Astrocyte (in vitro differentiated cells and primary cell): ENCODE data around the gene ZNF800.

Experiments
- EZH2 ChIP-seq: IDR thresholded peaks from 2 replicates; pipeline ENCODE4 v1.6.1; 2012; ENCODE audit warnings: mild to moderate bottlenecking, low read length, inconsistent platforms; ENCODE audit not compliant: insufficient read depth
- TF ChIP-seq, protein P1 (sequence below): IDR thresholded peaks from 2 replicates; pipeline ENCODE4 v1.5.1; 2011; ENCODE audit warnings: low read depth, mild to moderate bottlenecking, inconsistent platforms, low read length, moderate library complexity; ENCODE audit not compliant: insufficient read depth

DNA sequence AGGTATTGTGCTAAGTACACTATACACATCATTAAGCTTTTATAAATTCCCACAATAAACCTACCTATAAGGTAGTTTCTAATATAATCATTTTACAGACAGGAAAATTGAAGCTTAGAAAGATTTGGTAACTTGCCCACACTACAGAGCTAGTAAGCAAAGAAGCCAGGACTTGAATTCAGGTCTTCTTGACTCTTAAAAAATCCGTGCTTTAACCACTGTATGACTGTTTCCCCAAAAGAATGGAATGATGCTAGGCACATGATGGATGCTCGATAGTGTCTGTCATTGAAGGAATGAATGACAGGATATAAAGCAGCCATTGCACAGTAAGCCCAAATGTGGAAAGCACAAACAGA lies 26.6 kb downstream of the ZNF800 start:
- TF ChIP-seq, protein P1, sequence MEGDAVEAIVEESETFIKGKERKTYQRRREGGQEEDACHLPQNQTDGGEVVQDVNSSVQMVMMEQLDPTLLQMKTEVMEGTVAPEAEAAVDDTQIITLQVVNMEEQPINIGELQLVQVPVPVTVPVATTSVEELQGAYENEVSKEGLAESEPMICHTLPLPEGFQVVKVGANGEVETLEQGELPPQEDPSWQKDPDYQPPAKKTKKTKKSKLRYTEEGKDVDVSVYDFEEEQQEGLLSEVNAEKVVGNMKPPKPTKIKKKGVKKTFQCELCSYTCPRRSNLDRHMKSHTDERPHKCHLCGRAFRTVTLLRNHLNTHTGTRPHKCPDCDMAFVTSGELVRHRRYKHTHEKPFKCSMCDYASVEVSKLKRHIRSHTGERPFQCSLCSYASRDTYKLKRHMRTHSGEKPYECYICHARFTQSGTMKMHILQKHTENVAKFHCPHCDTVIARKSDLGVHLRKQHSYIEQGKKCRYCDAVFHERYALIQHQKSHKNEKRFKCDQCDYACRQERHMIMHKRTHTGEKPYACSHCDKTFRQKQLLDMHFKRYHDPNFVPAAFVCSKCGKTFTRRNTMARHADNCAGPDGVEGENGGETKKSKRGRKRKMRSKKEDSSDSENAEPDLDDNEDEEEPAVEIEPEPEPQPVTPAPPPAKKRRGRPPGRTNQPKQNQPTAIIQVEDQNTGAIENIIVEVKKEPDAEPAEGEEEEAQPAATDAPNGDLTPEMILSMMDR = no peak
- TF ChIP-seq EZH2 = no peak
